Sigmoid colon (tissue), 7 donors: Measurements from ENCODE around the gene NPPA. TPM values are rescaled to one million over a fixed set of nuclear protein-coding genes. Genes with fewer than 3 reads are reported as not detected.

Source experiments
- DNase-seq: peaks from one replicate; pipeline ENCODE4 v3.0.0-alpha.2; 2019
- H3K27ac ChIP-seq, 4 donors: fragments of 200-600 bp; sonication (generic); one replicate each; pipeline ENCODE4 v1.5.1; 2016 to 2019; ENCODE audit warnings: mild to moderate bottlenecking in 1 of 4
- H3K27me3 ChIP-seq, 3 donors: fragments of 200-600 bp; sonication (generic); one replicate each; pipeline ENCODE4 v1.5.1; 2019; ENCODE audit warnings: mild to moderate bottlenecking in 1 of 3
- H3K36me3 ChIP-seq, 4 donors: fragments of 200-600 bp; sonication (generic); one replicate each; pipeline ENCODE4 v1.5.1; 2016 to 2019
- H3K4me1 ChIP-seq, 4 donors: fragments of 200-600 bp; sonication (generic); one replicate each; pipeline ENCODE4 v1.5.1; 2017 to 2019
- H3K4me3 ChIP-seq, 4 donors: fragments of 200-600 bp; sonication (generic); one replicate each; pipeline ENCODE4 v1.5.1; 2017 to 2019; ENCODE audit warnings: mild to moderate bottlenecking in 2 of 4, moderate library complexity in 1 of 4
- H3K9me3 ChIP-seq, 4 donors: fragments of 200-600 bp in 3 of 4; sonication (generic) in 3 of 4; one replicate each; pipeline versions ENCODE4 v1.5.1 to v1.6.1; 2013 to 2019
- CTCF ChIP-seq, 4 experiments: fragments of 450-650 bp in 3 of 4; fragments of 200-600 bp in 1 of 4; IDR thresholded peaks; one replicate each; pipeline ENCODE4 v1.5.1; 2016 to 2019; ENCODE audit warnings: antibody characterized with exemption in 4 of 4, mild to moderate bottlenecking in 3 of 4, moderate library complexity in 2 of 4
- EP300 ChIP-seq, 4 donors: sonication (generic); formaldehyde crosslinking; IDR thresholded peaks; one replicate each; pipeline ENCODE4 v1.6.1; 2017; ENCODE audit warnings: antibody characterized with exemption in 4 of 4
- POLR2A ChIP-seq, 2 donors: fragments of 450-650 bp; IDR thresholded peaks; one replicate each; pipeline ENCODE4 v1.6.1; 2016; ENCODE audit warnings: antibody characterized with exemption in 2 of 2, mild to moderate bottlenecking in 2 of 2, moderate library complexity in 2 of 2
- POLR2AphosphoS5 ChIP-seq, 4 donors: sonication (generic); formaldehyde crosslinking; IDR thresholded peaks; one replicate each; pipeline ENCODE4 v1.6.1; 2017; ENCODE audit warnings: antibody characterized with exemption in 4 of 4
- WGBS, 2 donors: extraction: QIAGEN DNeasy Blood & Tissue Kit; methylation state at CpG; one replicate each; pipeline ENCODE4 v1.1.7; 2013; 5-methylcytosine and 5-hydroxymethylcytosine counted together
- intact Hi-C: fragments of 100-400 bp; cut with DNase I; formaldehyde crosslinking; loops from one replicate; pipeline ENCODE4 v1.15.1; 2023
- polyA plus RNA-seq, 3 donors: library from polyadenylated mRNA; stranded (reverse); fragments of 200-250 nt; gene quantifications; one replicate each; pipeline ENCODE4 v1.2.3, GENCODE V29; 2013
- small RNA-seq, 3 donors: library from RNA; depleted of rRNA; stranded (forward); fragments of <200 nt; gene quantifications; one replicate each; pipeline ENCODE3, GENCODE V24; 2016
- total RNA-seq, 4 donors: library from RNA; depleted of rRNA; stranded (reverse); fragments of >200 nt; gene quantifications; one replicate each; pipeline ENCODE4 v1.1.0, GENCODE V29; 2016
- donor health status: healthy with polysubstance abuse.
- donor health status: Bipolar disorder and iron deficiency.
- donor health status: healthy.

Gene NPPA
- total and polyA plus RNA-seq, 7 donors, result 0.92 to 8.6 TPM; not detected in 5

GRCh38 chr1:11799896-11800295 lies 47.7 kb downstream of the NPPA start:
- Histone ChIP-seq H3K4me1 (peaks cover 0 to 36% (median 32%) of the 10 kb centered on the region in 4 donors), H3K4me3 (no peak overlapping the region), H3K27ac (no peak overlapping the region), H3K27me3 (no peaks in the 10 kb centered on the region), H3K9me3 (no peaks in the 10 kb centered on the region), H3K36me3 (peaks cover 22 to 58% (median 24%) of the 10 kb centered on the region in 4 donors)
- intact Hi-C loops, result loop anchor here (5.0 to 10.0 kb wide), 2 partner anchors 148 to 525 kb away; partner anchors contain the start of genes FBXO2, FBXO44 and UBIAD1
- TF ChIP-seq POLR2AphosphoS5 (IDR thresholded peaks at IDR 0.05) (no peak), CTCF (IDR thresholded peaks at IDR 0.05) (no peak), EP300 (IDR thresholded peaks at IDR 0.05) (no peak), POLR2A (IDR thresholded peaks at IDR 0.05) (no peak)
- DNase-seq, result peak; percentile 45
- WGBS, 2 donors, result 95 to 98% methylated on average over 9 of the region's 9 CpGs

- H3K4me1 ChIP-seq, result peaks cover 0 to 28% (median 24%) of the 10 kb centered on the region in 4 donors
- no peaks in the 10 kb centered on the region for H3K27me3 ChIP-seq
- no peak overlapping the region for H3K4me3 ChIP-seq
- no peaks in the 10 kb centered on the region for H3K9me3 ChIP-seq
- intact Hi-C loops, result no loop called here
- 96 to 97% methylated on average over 5 of the region's 5 CpGs for WGBS, 2 donors
- peaks cover 27 to 66% (median 32%) of the 10 kb centered on the region in 4 donors for H3K36me3 ChIP-seq
- no peak overlapping the region for H3K27ac ChIP-seq
- TF ChIP-seq EP300 (IDR thresholded peaks at IDR 0.05) (no peak), POLR2A (IDR thresholded peaks at IDR 0.05) (no peak), CTCF (IDR thresholded peaks at IDR 0.05) (no peak), POLR2AphosphoS5 (IDR thresholded peaks at IDR 0.05) (no peak)
- peak; percentile 37 for DNase-seq
Observed at GRCh38 chr1:11799099-11799498, 48.5 kb downstream of the NPPA start.

- peak; percentile 58 for DNase-seq
- peak overlapping the region in 2 of 4 donors; percentile 9 to 32 for H3K27ac ChIP-seq
- H3K36me3 ChIP-seq, result peaks cover 33 to 79% (median 39%) of the 10 kb centered on the region in 4 donors
- H3K4me3 ChIP-seq, result no peak overlapping the region
- no peaks in the 10 kb centered on the region for H3K27me3 ChIP-seq
- H3K4me1 ChIP-seq, result peaks cover 0 to 14% (median 11%) of the 10 kb centered on the region in 4 donors
- H3K9me3 ChIP-seq, result no peaks in the 10 kb centered on the region
- WGBS, 2 donors, result 88 to 92% methylated on average over 6 of the region's 6 CpGs
- TF ChIP-seq POLR2A (IDR thresholded peaks at IDR 0.05) (no peak), POLR2AphosphoS5 (IDR thresholded peaks at IDR 0.05) (no peak), EP300 (IDR thresholded peaks at IDR 0.05) (no peak), CTCF (IDR thresholded peaks at IDR 0.05) (no peak)
- intact Hi-C loops, result no loop called here
Observed at GRCh38 chr1:11797525-11798216, 49.9 kb downstream of the NPPA start.

GRCh38 chr1:11796036-11796828 lies 51.4 kb downstream of the NPPA start:
- peak overlapping the region in 2 of 4 donors; percentile 2 to 8 for H3K27ac ChIP-seq
- DNase-seq, result peak; percentile 65
- WGBS, 2 donors, result 96% methylated on average over 15 of the region's 15 CpGs
- H3K4me1 ChIP-seq, result peaks cover 0 to 9% (median 8%) of the 10 kb centered on the region in 4 donors
- H3K4me3 ChIP-seq, result no peak overlapping the region
- no peaks in the 10 kb centered on the region for H3K27me3 ChIP-seq
- intact Hi-C loops, result no loop called here
- no peaks in the 10 kb centered on the region for H3K9me3 ChIP-seq
- no peak for TF ChIP-seq POLR2A (IDR thresholded peaks at IDR 0.05)
- no peak for TF ChIP-seq POLR2AphosphoS5 (IDR thresholded peaks at IDR 0.05)
- TF ChIP-seq EP300 (IDR thresholded peaks at IDR 0.05), result no peak
- TF ChIP-seq CTCF (IDR thresholded peaks at IDR 0.05), result no peak
- H3K36me3 ChIP-seq, result peaks cover 33 to 90% (median 42%) of the 10 kb centered on the region in 4 donors

Small RNA genes within 50 kb of the gene (small RNA-seq; reads per million reads assigned to genes)
- gene RF02156 (0 reads per million in 3 donors), gene RF02157 (0 reads per million in 3 donors), gene RF02158 (0 reads per million in 3 donors)

Other genes with a start within 250 kb of the NPPA start
- gene FBXO2, start 193.4 kb downstream of the NPPA start, total RNA-seq, result 1 to 10 TPM; 3.5 to 9.7 (median 6.7) TPM
- 1 to 10 TPM in 2 of 3 donors, not detected in 1; 1.2 to 2.8 TPM for gene FBXO2, start 193.4 kb downstream of the NPPA start, polyA plus RNA-seq
- 10 to 100 TPM; 12.5 to 27.3 (median 23.4) TPM for gene FBXO44, start 192.9 kb downstream of the NPPA start, total RNA-seq
- 10 to 100 TPM in 1 of 3 donors, 1 to 10 TPM in 2; 1.6 to 14.2 (median 3.0) TPM for gene FBXO44, start 192.9 kb downstream of the NPPA start, polyA plus RNA-seq
- 10 to 100 TPM in 3 of 4 donors, 1 to 10 TPM in 1; 9.2 to 19.9 (median 11.5) TPM for gene FBXO6, start 183.6 kb downstream of the NPPA start, total RNA-seq
- 10 to 100 TPM in 1 of 3 donors, 1 to 10 TPM in 2; 6.9 to 17.8 (median 9.0) TPM for gene FBXO6, start 183.6 kb downstream of the NPPA start, polyA plus RNA-seq
- 10 to 100 TPM; 28.2 to 57.9 (median 41.4) TPM for gene MAD2L2, start 166.6 kb downstream of the NPPA start, total RNA-seq
- 10 to 100 TPM in 2 of 3 donors, 1 to 10 TPM in 1; 8.8 to 26.4 (median 15.0) TPM for gene MAD2L2, start 166.6 kb downstream of the NPPA start, polyA plus RNA-seq
- gene DRAXIN, start 156.1 kb downstream of the NPPA start, total RNA-seq, result under 1 TPM in 2 of 4 donors, not detected in 2; 0.28 to 0.36 TPM
- under 1 TPM in 1 of 3 donors, not detected in 2; 0.13 TPM for gene DRAXIN, start 156.1 kb downstream of the NPPA start, polyA plus RNA-seq
- 10 to 100 TPM; 22.8 to 58.3 (median 33.6) TPM for gene AGTRAP, start 111.6 kb downstream of the NPPA start, total RNA-seq
- 10 to 100 TPM in 2 of 3 donors, 1 to 10 TPM in 1; 6.7 to 57.3 (median 12.0) TPM for gene AGTRAP, start 111.6 kb downstream of the NPPA start, polyA plus RNA-seq
- 1 to 10 TPM in 2 of 4 donors, under 1 TPM in 1, not detected in 1; 0.66 to 1.8 (median 1.1) TPM for gene C1orf167, start 85.6 kb downstream of the NPPA start, total RNA-seq
- gene C1orf167, start 85.6 kb downstream of the NPPA start, polyA plus RNA-seq, result 1 to 10 TPM; 1.6 to 2.4 (median 2.2) TPM
- gene MTHFR, start 41.8 kb downstream of the NPPA start, total RNA-seq, result 10 to 100 TPM; 16.8 to 38.3 (median 27.9) TPM
- 10 to 100 TPM in 2 of 3 donors, 1 to 10 TPM in 1; 6.6 to 34.6 (median 13.6) TPM for gene MTHFR, start 41.8 kb downstream of the NPPA start, polyA plus RNA-seq
- gene CLCN6, start 41.6 kb downstream of the NPPA start, total RNA-seq, result 10 to 100 TPM; 12.1 to 19.7 (median 16.1) TPM
- gene CLCN6, start 41.6 kb downstream of the NPPA start, polyA plus RNA-seq, result 10 to 100 TPM in 1 of 3 donors, 1 to 10 TPM in 2; 3.0 to 17.6 (median 3.7) TPM
- not detected for gene NPPB, start 11.2 kb upstream of the NPPA start, total RNA-seq
- gene NPPB, start 11.2 kb upstream of the NPPA start, polyA plus RNA-seq, result 1 to 10 TPM in 2 of 3 donors, not detected in 1; 2.0 to 8.4 TPM
- 10 to 100 TPM; 46.6 to 86.7 (median 66.6) TPM for gene KIAA2013, start 78.6 kb upstream of the NPPA start, total RNA-seq
- 10 to 100 TPM; 26.4 to 61.2 (median 28.9) TPM for gene KIAA2013, start 78.6 kb upstream of the NPPA start, polyA plus RNA-seq
- gene PLOD1, start 86.9 kb upstream of the NPPA start, total RNA-seq, result 10 to 100 TPM; 41.1 to 76.2 (median 51.0) TPM
- 10 to 100 TPM in 2 of 3 donors, 1 to 10 TPM in 1; 5.4 to 40.9 (median 16.2) TPM for gene PLOD1, start 86.9 kb upstream of the NPPA start, polyA plus RNA-seq
- gene MFN2, start 132.7 kb upstream of the NPPA start, total RNA-seq, result 100 to 1,000 TPM in 2 of 4 donors, 10 to 100 TPM in 2; 83.9 to 121 (median 96.9) TPM
- 10 to 100 TPM; 33.0 to 61.5 (median 58.0) TPM for gene MFN2, start 132.7 kb upstream of the NPPA start, polyA plus RNA-seq
- gene MIIP, start 171.7 kb upstream of the NPPA start, total RNA-seq, result 10 to 100 TPM; 23.7 to 31.2 (median 27.4) TPM
- gene MIIP, start 171.7 kb upstream of the NPPA start, polyA plus RNA-seq, result 10 to 100 TPM; 12.7 to 32.6 (median 18.0) TPM
- 1 to 10 TPM in 1 of 4 donors, under 1 TPM in 3; 0.68 to 1.1 (median 0.77) TPM for gene TNFRSF8, start 215.5 kb upstream of the NPPA start, total RNA-seq
- 1 to 10 TPM in 1 of 3 donors, under 1 TPM in 1, not detected in 1; 0.92 to 1.8 TPM for gene TNFRSF8, start 215.5 kb upstream of the NPPA start, polyA plus RNA-seq